NT2/D1 (cell line): Measurements from ENCODE around the gene CACNA1G.

ENCODE experiments used
- DNase-seq: peaks from one replicate; pipeline ENCODE4 v3.0.0-alpha.2; 2011; ENCODE audit warnings: low read depth, low spot score
- H3K27me3 ChIP-seq: 2 replicates; pipeline ENCODE4 v1.6.0; 2011; ENCODE audit warnings: mild to moderate bottlenecking; ENCODE audit not compliant: insufficient read length, insufficient read depth
- H3K36me3 ChIP-seq: 2 replicates; pipeline ENCODE4 v1.6.1; 2011; ENCODE audit warnings: mild to moderate bottlenecking, low read length, mixed read lengths; ENCODE audit not compliant: insufficient read depth, insufficient read length
- H3K4me1 ChIP-seq: 2 replicates; pipeline ENCODE4 v1.5.1; 2011; ENCODE audit not compliant: insufficient read depth, insufficient read length
- H3K4me3 ChIP-seq: 2 replicates; pipeline ENCODE4 v1.5.1; 2011; ENCODE audit warnings: low read depth; ENCODE audit not compliant: insufficient read length
- H3K9ac ChIP-seq: 2 replicates; pipeline ENCODE4 v1.6.0; 2011; ENCODE audit warnings: low read depth; ENCODE audit not compliant: insufficient read length
- H3K9me3 ChIP-seq: 2 replicates; pipeline ENCODE4 v1.5.1; 2011; ENCODE audit warnings: mild to moderate bottlenecking, low read length; ENCODE audit not compliant: insufficient read depth
- SUZ12 ChIP-seq: IDR thresholded peaks from 2 replicates; pipeline ENCODE4 v1.6.1; 2011; ENCODE audit not compliant: insufficient read length, insufficient read depth; ENCODE audit errors: extremely low read depth
- YY1 ChIP-seq: IDR thresholded peaks from 2 replicates; pipeline ENCODE4 v1.6.1; 2011; ENCODE audit not compliant: insufficient read length, insufficient read depth
- ZNF274 ChIP-seq: IDR thresholded peaks from 2 replicates; pipeline ENCODE4 v1.6.1; 2011; ENCODE audit warnings: mild to moderate bottlenecking, low read depth, low read length

CACNA1G gene

GRCh38 chr17:50580646-50581045 is 20.1 kb downstream of the CACNA1G start:
- Histone ChIP-seq H3K36me3 (no peaks in the 10 kb centered on the region), H3K27me3 (no peaks in the 10 kb centered on the region), H3K9me3 (no peaks in the 10 kb centered on the region), H3K4me3 (no peak overlapping the region), H3K4me1 (peaks cover 32% of the 10 kb centered on the region), H3K9ac (peak overlapping the region; percentile 16)
- no peak for DNase-seq
- TF ChIP-seq SUZ12 (no peak), ZNF274 (no peak), YY1 (no peak)

GRCh38 chr17:50581316-50581715 is 20.8 kb downstream of the CACNA1G start:
- Histone ChIP-seq H3K36me3 (no peaks in the 10 kb centered on the region), H3K9ac (no peak overlapping the region), H3K4me1 (peaks cover 38% of the 10 kb centered on the region), H3K4me3 (no peak overlapping the region), H3K9me3 (no peaks in the 10 kb centered on the region), H3K27me3 (no peaks in the 10 kb centered on the region)
- DNase-seq = no peak
- TF ChIP-seq ZNF274 (no peak), YY1 (no peak), SUZ12 (no peak)

GRCh38 chr17:50582741-50583140 is 22.2 kb downstream of the CACNA1G start:
- no peaks in the 10 kb centered on the region for H3K9me3 ChIP-seq
- H3K4me3 ChIP-seq = no peak overlapping the region
- no peaks in the 10 kb centered on the region for H3K27me3 ChIP-seq
- DNase-seq = no peak
- H3K9ac ChIP-seq = no peak overlapping the region
- H3K36me3 ChIP-seq = no peaks in the 10 kb centered on the region
- peaks cover 46% of the 10 kb centered on the region for H3K4me1 ChIP-seq
- TF ChIP-seq SUZ12 = no peak
- no peak for TF ChIP-seq ZNF274
- TF ChIP-seq YY1 = no peak

- TF ChIP-seq SUZ12 = no peak
- TF ChIP-seq YY1 = no peak
- no peak for TF ChIP-seq ZNF274
- Histone ChIP-seq H3K27me3 (no peaks in the 10 kb centered on the region), H3K9ac (no peak overlapping the region), H3K4me3 (no peak overlapping the region), H3K36me3 (no peaks in the 10 kb centered on the region), H3K4me1 (peaks cover 48% of the 10 kb centered on the region), H3K9me3 (no peaks in the 10 kb centered on the region)
- no peak for DNase-seq
Observed at GRCh38 chr17:50583641-50584040, 23.1 kb downstream of the CACNA1G start.

- no peak for TF ChIP-seq YY1
- TF ChIP-seq ZNF274 = no peak
- no peak for TF ChIP-seq SUZ12
- H3K36me3 ChIP-seq = no peaks in the 10 kb centered on the region
- no peak overlapping the region for H3K9ac ChIP-seq
- no peak overlapping the region for H3K4me3 ChIP-seq
- H3K9me3 ChIP-seq = no peaks in the 10 kb centered on the region
- DNase-seq = no peak
- no peaks in the 10 kb centered on the region for H3K27me3 ChIP-seq
- peaks cover 48% of the 10 kb centered on the region for H3K4me1 ChIP-seq
Observed at GRCh38 chr17:50584116-50584515, 23.6 kb downstream of the CACNA1G start.

GRCh38 chr17:50584749-50585148 is 24.2 kb downstream of the CACNA1G start:
- no peaks in the 10 kb centered on the region for H3K9me3 ChIP-seq
- no peaks in the 10 kb centered on the region for H3K27me3 ChIP-seq

GRCh38 chr17:50585346-50585745 is 24.8 kb downstream of the CACNA1G start:
- Histone ChIP-seq H3K9ac (no peak overlapping the region), H3K4me3 (no peak overlapping the region), H3K9me3 (no peaks in the 10 kb centered on the region), H3K36me3 (no peaks in the 10 kb centered on the region), H3K27me3 (no peaks in the 10 kb centered on the region), H3K4me1 (peaks cover 37% of the 10 kb centered on the region)
- no peak for DNase-seq
- TF ChIP-seq SUZ12 (no peak), YY1 (no peak), ZNF274 (no peak)

More at GRCh38 chr17:50584749-50585148, 24.2 kb downstream of the CACNA1G start:
- peaks cover 42% of the 10 kb centered on the region for H3K4me1 ChIP-seq
- H3K4me3 ChIP-seq = no peak overlapping the region
- no peaks in the 10 kb centered on the region for H3K36me3 ChIP-seq
- no peak overlapping the region for H3K9ac ChIP-seq
- DNase-seq = no peak
- TF ChIP-seq ZNF274 (no peak), SUZ12 (no peak), YY1 (no peak)

- Histone ChIP-seq H3K9ac (peak overlapping the region; percentile 37), H3K9me3 (no peaks in the 10 kb centered on the region), H3K27me3 (no peaks in the 10 kb centered on the region), H3K4me1 (peaks cover 36% of the 10 kb centered on the region), H3K36me3 (no peaks in the 10 kb centered on the region), H3K4me3 (no peak overlapping the region)
- DNase-seq = no peak
- TF ChIP-seq YY1 = no peak
- no peak for TF ChIP-seq SUZ12
- no peak for TF ChIP-seq ZNF274
Observed at GRCh38 chr17:50585891-50586290, 25.4 kb downstream of the CACNA1G start.
